Measurements from ENCODE around the gene TNS3.

DNA sequence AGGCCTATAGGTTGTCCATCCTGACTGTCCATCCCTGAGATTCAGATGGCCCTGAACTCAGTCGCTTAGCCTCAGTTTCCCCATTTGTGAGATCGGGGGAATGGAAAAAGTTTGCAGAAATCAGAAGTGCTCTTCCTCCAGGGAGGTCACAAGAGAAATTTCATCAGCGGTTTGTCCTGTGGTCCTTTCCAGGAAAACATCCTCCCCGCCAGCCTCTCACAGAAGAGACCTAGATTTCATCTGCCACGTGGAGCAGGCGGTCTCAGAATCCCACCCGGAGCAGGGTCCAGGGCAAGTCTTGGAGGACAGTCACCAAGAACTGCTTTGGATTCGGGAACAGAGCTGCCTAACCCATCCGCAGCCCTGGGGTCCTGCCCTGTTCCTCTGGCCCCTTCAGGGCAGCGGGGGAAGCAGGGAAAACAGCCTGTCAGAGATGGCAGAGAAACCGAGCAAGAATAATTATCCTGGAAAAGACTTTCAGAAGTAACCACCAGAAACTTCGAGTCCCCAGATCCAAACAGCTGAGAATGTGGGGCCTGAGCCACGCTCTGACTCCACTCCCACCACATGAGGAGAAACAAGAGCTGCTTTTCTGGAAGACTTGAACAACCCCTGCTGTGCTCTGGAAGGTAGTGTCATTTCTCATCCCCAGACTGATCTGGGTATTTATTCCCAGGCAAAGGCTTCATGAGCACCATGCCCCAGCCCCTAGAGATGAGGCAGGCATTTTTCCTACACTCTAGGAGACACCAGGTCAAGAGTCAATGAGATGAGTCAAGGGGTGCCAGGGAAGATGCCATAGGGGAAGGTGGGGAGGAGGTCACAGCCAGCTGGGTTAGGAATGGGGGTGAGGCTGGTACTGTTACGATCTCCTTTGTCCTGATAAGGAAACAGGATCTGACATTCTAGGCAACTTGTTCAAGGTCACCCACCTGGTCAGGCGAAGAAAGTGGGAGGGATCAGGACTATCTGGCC is 1.1 kb upstream of the TNS3 start:
- TF ChIP-seq POLR2A (IDR thresholded peaks at IDR 0.05) = no peak
- TF ChIP-seq, protein P1, sequence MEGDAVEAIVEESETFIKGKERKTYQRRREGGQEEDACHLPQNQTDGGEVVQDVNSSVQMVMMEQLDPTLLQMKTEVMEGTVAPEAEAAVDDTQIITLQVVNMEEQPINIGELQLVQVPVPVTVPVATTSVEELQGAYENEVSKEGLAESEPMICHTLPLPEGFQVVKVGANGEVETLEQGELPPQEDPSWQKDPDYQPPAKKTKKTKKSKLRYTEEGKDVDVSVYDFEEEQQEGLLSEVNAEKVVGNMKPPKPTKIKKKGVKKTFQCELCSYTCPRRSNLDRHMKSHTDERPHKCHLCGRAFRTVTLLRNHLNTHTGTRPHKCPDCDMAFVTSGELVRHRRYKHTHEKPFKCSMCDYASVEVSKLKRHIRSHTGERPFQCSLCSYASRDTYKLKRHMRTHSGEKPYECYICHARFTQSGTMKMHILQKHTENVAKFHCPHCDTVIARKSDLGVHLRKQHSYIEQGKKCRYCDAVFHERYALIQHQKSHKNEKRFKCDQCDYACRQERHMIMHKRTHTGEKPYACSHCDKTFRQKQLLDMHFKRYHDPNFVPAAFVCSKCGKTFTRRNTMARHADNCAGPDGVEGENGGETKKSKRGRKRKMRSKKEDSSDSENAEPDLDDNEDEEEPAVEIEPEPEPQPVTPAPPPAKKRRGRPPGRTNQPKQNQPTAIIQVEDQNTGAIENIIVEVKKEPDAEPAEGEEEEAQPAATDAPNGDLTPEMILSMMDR (IDR thresholded peaks at IDR 0.05 in 8 of 11, conservative IDR thresholded peaks at IDR 0.05 in 3 of 11) = no peak

Data from spleen (tissue), 7 donors.